Measurements from ENCODE around the gene AQP12B.

AQP12B gene

DNA sequence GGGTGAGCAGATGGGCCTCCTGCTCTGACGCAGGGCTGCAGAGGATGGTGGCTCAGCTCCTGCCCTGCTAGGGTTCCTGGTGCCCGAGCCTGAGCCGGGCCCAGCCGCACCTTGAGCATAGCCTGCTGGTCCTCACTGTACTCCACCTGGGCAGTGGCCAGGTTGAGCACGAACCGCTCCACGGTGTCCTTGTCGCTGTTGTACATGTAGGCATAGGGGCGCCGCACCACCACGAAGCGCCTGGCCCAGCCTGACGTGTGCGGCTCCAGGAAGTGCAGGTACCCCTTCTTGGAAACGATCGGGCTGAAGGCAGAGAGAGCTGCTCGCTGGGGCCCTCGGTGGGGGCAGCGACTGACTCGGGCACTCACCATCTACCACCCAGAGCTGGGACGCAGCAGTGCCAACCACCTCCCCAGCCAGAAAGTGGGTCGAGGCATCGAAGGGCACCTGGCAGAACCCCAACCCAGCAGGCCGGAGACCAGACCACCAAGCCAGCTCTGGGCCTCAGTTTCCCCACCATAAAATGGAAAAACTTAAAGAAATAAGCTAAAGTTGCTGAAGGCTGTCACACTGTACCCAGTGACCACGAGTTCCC, 36.3 kb upstream of the AQP12B start:
- Histone ChIP-seq H3K9me3 (ENCODE audit: control insufficient read depth, insufficient read depth, low read length) (no peaks in the 10 kb centered on the region), H3F3A (ENCODE audit: control insufficient read depth, insufficient read depth) (no peaks in the 10 kb centered on the region), H3K79me2 (ENCODE audit: control insufficient read depth, low read length) (no peaks in the 10 kb centered on the region), H3K4me3 (ENCODE audit: low read length) (no peak overlapping the region), H3K36me3 (ENCODE audit: control insufficient read depth, low read length) (no peaks in the 10 kb centered on the region), H3K27ac (ENCODE audit: low read depth, low read length) (no peak overlapping the region), H3K27me3 (ENCODE audit: control insufficient read depth, low read length) (no peaks in the 10 kb centered on the region), H3K4me2 (ENCODE audit: low read length) (no peak overlapping the region), H3K4me1 (ENCODE audit: control insufficient read depth, low read length) (no peaks in the 10 kb centered on the region), H3K9me2 (replicated peaks; ENCODE audit: control insufficient read depth, low read length) (no peaks in the 10 kb centered on the region), H4K20me1 (ENCODE audit: control insufficient read depth, insufficient read depth, low read depth, low read length) (no peaks in the 10 kb centered on the region)
- no peak for TF ChIP-seq EZH2phosphoT487 (IDR thresholded peaks at IDR 0.05; ENCODE audit: borderline replicate concordance, low read length)

DNA sequence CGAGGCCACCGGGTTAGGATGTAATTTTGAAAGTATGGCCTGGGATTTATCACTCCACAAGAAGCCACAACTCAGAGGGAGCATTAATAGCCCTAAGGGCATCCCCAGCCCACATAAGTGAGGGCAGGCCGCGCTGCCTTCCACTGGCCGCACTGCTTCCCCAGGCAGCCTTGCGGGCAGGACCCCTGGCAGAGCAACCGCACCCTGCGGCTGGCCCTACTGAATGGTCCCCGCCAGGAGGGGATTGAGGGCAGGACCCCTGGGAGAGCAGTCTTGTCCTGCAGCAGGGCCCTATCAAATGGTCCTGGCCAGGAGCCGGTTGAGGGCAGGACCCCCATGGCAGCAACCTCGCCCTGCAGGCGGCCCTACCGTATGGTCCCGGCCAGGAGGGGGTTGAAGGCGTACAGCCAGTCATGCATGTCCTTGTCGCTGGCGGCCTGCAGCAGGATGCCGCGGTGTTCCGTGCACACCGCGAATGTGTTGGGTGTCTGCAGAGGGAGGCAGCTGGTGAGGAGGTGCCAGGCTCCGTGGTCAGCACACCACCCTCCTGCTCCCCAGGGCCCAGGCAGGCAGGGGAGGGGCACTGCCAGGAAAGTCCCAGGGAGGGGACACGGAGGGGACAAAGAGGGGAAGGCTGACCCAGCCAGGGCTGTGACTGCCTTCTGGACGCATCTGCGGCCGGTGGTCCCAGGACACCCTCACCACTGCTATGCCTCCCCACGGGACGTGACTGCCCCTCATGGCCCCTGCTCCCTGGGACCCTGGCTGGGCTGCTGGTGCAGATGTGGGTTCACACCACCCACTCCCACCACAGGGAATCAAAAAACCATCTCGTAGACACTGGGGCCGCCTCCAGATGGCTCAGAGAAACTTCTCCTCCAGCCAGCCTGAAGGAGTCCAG, 35.2 kb upstream of the AQP12B start:
- Histone ChIP-seq H3F3A (ENCODE audit: control insufficient read depth, insufficient read depth) (no peaks in the 10 kb centered on the region), H4K20me1 (ENCODE audit: control insufficient read depth, insufficient read depth, low read depth, low read length) (no peaks in the 10 kb centered on the region), H3K27me3 (ENCODE audit: control insufficient read depth, low read length) (no peaks in the 10 kb centered on the region), H3K36me3 (ENCODE audit: control insufficient read depth, low read length) (no peaks in the 10 kb centered on the region), H3K27ac (ENCODE audit: low read depth, low read length) (no peak overlapping the region), H3K4me2 (ENCODE audit: low read length) (no peak overlapping the region), H3K9me3 (ENCODE audit: control insufficient read depth, insufficient read depth, low read length) (no peaks in the 10 kb centered on the region), H3K9me2 (replicated peaks; ENCODE audit: control insufficient read depth, low read length) (no peaks in the 10 kb centered on the region), H3K4me1 (ENCODE audit: control insufficient read depth, low read length) (no peaks in the 10 kb centered on the region), H3K79me2 (ENCODE audit: control insufficient read depth, low read length) (no peaks in the 10 kb centered on the region), H3K4me3 (ENCODE audit: low read length) (no peak overlapping the region)
- TF ChIP-seq EZH2phosphoT487 (IDR thresholded peaks at IDR 0.05; ENCODE audit: borderline replicate concordance, low read length): no peak
- TF ChIP-seq, protein P1, sequence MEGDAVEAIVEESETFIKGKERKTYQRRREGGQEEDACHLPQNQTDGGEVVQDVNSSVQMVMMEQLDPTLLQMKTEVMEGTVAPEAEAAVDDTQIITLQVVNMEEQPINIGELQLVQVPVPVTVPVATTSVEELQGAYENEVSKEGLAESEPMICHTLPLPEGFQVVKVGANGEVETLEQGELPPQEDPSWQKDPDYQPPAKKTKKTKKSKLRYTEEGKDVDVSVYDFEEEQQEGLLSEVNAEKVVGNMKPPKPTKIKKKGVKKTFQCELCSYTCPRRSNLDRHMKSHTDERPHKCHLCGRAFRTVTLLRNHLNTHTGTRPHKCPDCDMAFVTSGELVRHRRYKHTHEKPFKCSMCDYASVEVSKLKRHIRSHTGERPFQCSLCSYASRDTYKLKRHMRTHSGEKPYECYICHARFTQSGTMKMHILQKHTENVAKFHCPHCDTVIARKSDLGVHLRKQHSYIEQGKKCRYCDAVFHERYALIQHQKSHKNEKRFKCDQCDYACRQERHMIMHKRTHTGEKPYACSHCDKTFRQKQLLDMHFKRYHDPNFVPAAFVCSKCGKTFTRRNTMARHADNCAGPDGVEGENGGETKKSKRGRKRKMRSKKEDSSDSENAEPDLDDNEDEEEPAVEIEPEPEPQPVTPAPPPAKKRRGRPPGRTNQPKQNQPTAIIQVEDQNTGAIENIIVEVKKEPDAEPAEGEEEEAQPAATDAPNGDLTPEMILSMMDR (IDR thresholded peaks at IDR 0.05; ENCODE audit: low read depth, low read length, poor library complexity, severe bottlenecking): no peak

DNA sequence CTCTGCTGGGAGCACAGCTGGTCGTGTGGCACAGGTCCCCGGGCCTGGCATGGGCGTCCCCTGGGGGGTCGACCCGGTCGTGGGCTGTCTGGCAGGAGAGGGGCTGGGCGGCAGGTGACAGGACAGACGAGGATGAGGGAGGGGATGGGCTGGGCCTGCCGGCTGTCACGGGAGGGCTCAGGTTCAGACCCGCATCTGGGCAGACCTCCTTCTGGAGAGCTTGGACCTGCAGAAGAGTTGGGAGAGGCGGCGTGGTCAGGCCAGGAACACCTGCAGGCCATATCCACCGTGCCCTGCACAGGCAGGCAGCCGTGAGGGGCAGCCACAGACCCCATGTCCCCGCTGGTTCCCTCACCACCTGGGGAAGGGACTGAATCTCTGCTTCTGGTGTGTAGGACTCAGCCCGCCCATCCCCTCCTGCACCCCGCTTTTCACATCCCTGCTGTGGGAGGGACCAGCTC, 34.5 kb upstream of the AQP12B start:
- TF ChIP-seq, protein P1 (IDR thresholded peaks at IDR 0.05; ENCODE audit: low read depth, low read length, poor library complexity, severe bottlenecking): no peak
- TF ChIP-seq EZH2phosphoT487 (IDR thresholded peaks at IDR 0.05; ENCODE audit: borderline replicate concordance, low read length): no peak
- Histone ChIP-seq H3K4me1 (ENCODE audit: control insufficient read depth, low read length) (no peaks in the 10 kb centered on the region), H3K36me3 (ENCODE audit: control insufficient read depth, low read length) (no peaks in the 10 kb centered on the region), H3F3A (ENCODE audit: control insufficient read depth, insufficient read depth) (no peaks in the 10 kb centered on the region), H3K4me3 (ENCODE audit: low read length) (no peak overlapping the region), H4K20me1 (ENCODE audit: control insufficient read depth, insufficient read depth, low read depth, low read length) (no peaks in the 10 kb centered on the region), H3K9me3 (ENCODE audit: control insufficient read depth, insufficient read depth, low read length) (no peaks in the 10 kb centered on the region), H3K27ac (ENCODE audit: low read depth, low read length) (no peak overlapping the region), H3K79me2 (ENCODE audit: control insufficient read depth, low read length) (no peaks in the 10 kb centered on the region), H3K9me2 (replicated peaks; ENCODE audit: control insufficient read depth, low read length) (no peaks in the 10 kb centered on the region), H3K27me3 (ENCODE audit: control insufficient read depth, low read length) (no peaks in the 10 kb centered on the region), H3K4me2 (ENCODE audit: low read length) (no peak overlapping the region)

All from DOHH2 (cell line).